ENCODE data around the gene GTF3C4. TPM values are rescaled to one million over a fixed set of nuclear protein-coding genes. Genes with fewer than 3 reads are reported as not detected.

The GTF3C4 gene
- total and polyA plus RNA-seq, 2 of the 8 experiments (the other 6 are each of a cell fraction or from before 2014, with no cell fraction given) = 6.8 to 39.2 TPM

DNA sequence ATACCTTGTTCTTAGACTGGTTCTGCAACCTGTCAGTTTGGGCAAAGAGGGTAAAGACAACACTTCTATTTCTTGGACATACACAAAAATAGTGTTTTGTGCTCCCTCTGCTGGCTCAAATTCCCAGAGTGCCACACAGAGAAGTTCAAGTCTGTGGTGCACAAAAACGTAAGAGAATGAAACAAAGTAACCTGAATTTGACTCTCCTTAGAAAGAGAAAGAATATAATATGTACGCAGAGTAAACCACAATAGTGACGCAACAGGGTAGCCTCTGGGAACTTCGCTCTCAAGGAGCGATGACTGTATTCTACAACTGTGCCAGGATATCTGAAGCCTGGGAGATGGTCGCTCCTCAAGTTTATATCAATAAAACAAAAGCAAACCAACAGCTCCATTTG lies 19.0 kb upstream of the GTF3C4 start:
- no peak overlapping the region for H3K9ac ChIP-seq (replicated peaks in 1 of 4; ENCODE audit: extremely low read depth in 1 of 4, low read depth in 3 of 4, low read length in 3 of 4)
- H2BK15ac ChIP-seq (ENCODE audit: low read length) = no peak overlapping the region
- FAIRE-seq (no peak), DNase-seq (ENCODE audit: low read depth in 1 of 2, low spot score in 2 of 2) (no peak)
- no peaks in the 10 kb centered on the region for H3K27me3 ChIP-seq (replicated peaks in 1 of 4; ENCODE audit: control insufficient read depth in 3 of 4, extremely low read depth in 1 of 4, insufficient read depth in 3 of 4, low read length in 3 of 4)
- no peak overlapping the region for H2BK12ac ChIP-seq (ENCODE audit: low read depth, low read length)
- H3K4me2 ChIP-seq (ENCODE audit: insufficient read depth in 1 of 2, low read depth in 2 of 2, low read length in 2 of 2) = no peak overlapping the region
- H3K4ac ChIP-seq (replicated peaks; ENCODE audit: insufficient read length, low read depth, low read length) = no peak overlapping the region
- no peak overlapping the region for H3K27ac ChIP-seq (ENCODE audit: low read depth, low read length)
- H4K91ac ChIP-seq (replicated peaks; ENCODE audit: insufficient read length, low read length) = no peak overlapping the region
- no peak overlapping the region for H2AFZ ChIP-seq (ENCODE audit: low read length)
- no peaks in the 10 kb centered on the region for H3K23me2 ChIP-seq (ENCODE audit: low read depth, low read length)
- H3K79me2 ChIP-seq (ENCODE audit: control insufficient read depth in 1 of 2, insufficient read depth in 2 of 2, low read length in 2 of 2) = 0 out of 4 replicates have a peak, but pooled peaks cover 0 to 4% of the 10 kb centered on the region in 2 experiments
- no peak overlapping the region for H2BK120ac ChIP-seq (replicated peaks; ENCODE audit: low read depth, low read length)
- WGBS, 2 experiments (ENCODE audit: extremely low coverage in 1 of 2, insufficient coverage in 1 of 2, insufficient read length in 1 of 2, insufficient replicate concordance in 2 of 2, low coverage in 1 of 2, low lambda C conversion rate in 2 of 2, missing lambda C conversion rate in 1 of 2) = 65% methylated on average over 6 of the region's 6 CpGs; no CpG with 5 or more reads in 1 of the 2 experiments
- no peak overlapping the region for H3K18ac ChIP-seq (ENCODE audit: extremely low read depth, low read length)
- TF ChIP-seq, protein P1, sequence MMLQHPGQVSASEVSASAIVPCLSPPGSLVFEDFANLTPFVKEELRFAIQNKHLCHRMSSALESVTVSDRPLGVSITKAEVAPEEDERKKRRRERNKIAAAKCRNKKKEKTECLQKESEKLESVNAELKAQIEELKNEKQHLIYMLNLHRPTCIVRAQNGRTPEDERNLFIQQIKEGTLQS (IDR thresholded peaks at IDR 0.05; ENCODE audit: insufficient read depth, low read depth, low read length) = no peak
- TF ChIP-seq, protein P2, sequence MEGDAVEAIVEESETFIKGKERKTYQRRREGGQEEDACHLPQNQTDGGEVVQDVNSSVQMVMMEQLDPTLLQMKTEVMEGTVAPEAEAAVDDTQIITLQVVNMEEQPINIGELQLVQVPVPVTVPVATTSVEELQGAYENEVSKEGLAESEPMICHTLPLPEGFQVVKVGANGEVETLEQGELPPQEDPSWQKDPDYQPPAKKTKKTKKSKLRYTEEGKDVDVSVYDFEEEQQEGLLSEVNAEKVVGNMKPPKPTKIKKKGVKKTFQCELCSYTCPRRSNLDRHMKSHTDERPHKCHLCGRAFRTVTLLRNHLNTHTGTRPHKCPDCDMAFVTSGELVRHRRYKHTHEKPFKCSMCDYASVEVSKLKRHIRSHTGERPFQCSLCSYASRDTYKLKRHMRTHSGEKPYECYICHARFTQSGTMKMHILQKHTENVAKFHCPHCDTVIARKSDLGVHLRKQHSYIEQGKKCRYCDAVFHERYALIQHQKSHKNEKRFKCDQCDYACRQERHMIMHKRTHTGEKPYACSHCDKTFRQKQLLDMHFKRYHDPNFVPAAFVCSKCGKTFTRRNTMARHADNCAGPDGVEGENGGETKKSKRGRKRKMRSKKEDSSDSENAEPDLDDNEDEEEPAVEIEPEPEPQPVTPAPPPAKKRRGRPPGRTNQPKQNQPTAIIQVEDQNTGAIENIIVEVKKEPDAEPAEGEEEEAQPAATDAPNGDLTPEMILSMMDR (IDR thresholded peaks at IDR 0.05; ENCODE audit: control extremely low read depth in 1 of 3, insufficient read depth in 1 of 3, low read depth in 1 of 3, low read length in 3 of 3) = peak in 1 of 3 experiments; percentile 14; a peak in 1 of 4 replicates
- no peak for TF ChIP-seq EP300 (IDR thresholded peaks at IDR 0.05; ENCODE audit: borderline replicate concordance in 1 of 2, low read depth in 2 of 2, low read length in 2 of 2)
- peak; percentile 9 to 40; a peak in 3 of 4 replicates for TF ChIP-seq RAD21 (IDR thresholded peaks at IDR 0.05 in 1 of 2, conservative IDR thresholded peaks at IDR 0.05 in 1 of 2; ENCODE audit: low read depth in 2 of 2, low read length in 2 of 2)
- no peak for TF ChIP-seq RBBP5 (IDR thresholded peaks at IDR 0.05; ENCODE audit: borderline replicate concordance, low read depth, low read length)
- TF ChIP-seq RFX5 (IDR thresholded peaks at IDR 0.05; ENCODE audit: borderline replicate concordance, low read depth, low read length) = no peak
- H3K14ac ChIP-seq (ENCODE audit: insufficient read length) = no peak overlapping the region
- CTCF ChIA-PET (ENCODE audit: partially characterized antibody) = interaction anchor here (0.6 to 1.8 kb wide), 12 partner anchors 11 to 484 kb away, joined by 3 to 8 read pairs (median 3); partner anchors contain the start of gene BARHL1
- H2BK20ac ChIP-seq (ENCODE audit: low read length) = no peak overlapping the region
- no peak overlapping the region for H4K5ac ChIP-seq (ENCODE audit: insufficient read length, low read depth, low read length)
- H3K23ac ChIP-seq (ENCODE audit: insufficient read length) = no peak overlapping the region
- H2BK5ac ChIP-seq (ENCODE audit: low read depth, low read length) = no peak overlapping the region
- H4K20me1 ChIP-seq (replicated peaks in 1 of 2; ENCODE audit: control insufficient read depth in 1 of 2, insufficient read depth in 2 of 2, low read length in 2 of 2) = peaks cover 0 to 2% of the 10 kb centered on the region in 2 experiments
- H3K4me1 ChIP-seq (replicated peaks in 1 of 4; ENCODE audit: control insufficient read depth in 3 of 4, insufficient read depth in 4 of 4, low read length in 3 of 4) = no peaks in the 10 kb centered on the region
- no peak overlapping the region for H3K56ac ChIP-seq (replicated peaks; ENCODE audit: insufficient read length, low read depth, low read length)
- H3K79me1 ChIP-seq (ENCODE audit: low read depth, low read length) = no peaks in the 10 kb centered on the region
- H3K36me3 ChIP-seq (ENCODE audit: control insufficient read depth in 2 of 4, insufficient read depth in 4 of 4, low read length in 3 of 4) = peaks cover 8 to 39% (median 29%) of the 10 kb centered on the region in 4 experiments; a peak in 7 of 8 replicates
- no peaks in the 10 kb centered on the region for H3K9me3 ChIP-seq (ENCODE audit: insufficient read depth in 2 of 2, low read depth in 1 of 2, low read length in 1 of 2)
- H4K8ac ChIP-seq (ENCODE audit: extremely low read depth, insufficient read depth, low read length) = no peak overlapping the region
- H3K4me3 ChIP-seq (ENCODE audit: extremely low read depth in 1 of 4, insufficient read depth in 2 of 4, low read depth in 3 of 4, low read length in 4 of 4) = no peak overlapping the region
- POLR2A ChIA-PET (ENCODE audit: partially characterized antibody) = interaction anchor here (0.7 kb wide), 1 partner anchor 155 kb away, joined by 3 read pairs; no protein-coding TSS in a partner anchor
- H2AK5ac ChIP-seq (ENCODE audit: low read depth, low read length) = no peak overlapping the region

Measured in H1 (cell line).